ENCODE measurements around the gene TNFRSF13B. TPM values are rescaled to one million over a fixed set of nuclear protein-coding genes. Genes with fewer than 3 reads are reported as not detected.

Gene TNFRSF13B
- total RNA-seq, 2 donors from 2014 or later = not detected

DNA sequence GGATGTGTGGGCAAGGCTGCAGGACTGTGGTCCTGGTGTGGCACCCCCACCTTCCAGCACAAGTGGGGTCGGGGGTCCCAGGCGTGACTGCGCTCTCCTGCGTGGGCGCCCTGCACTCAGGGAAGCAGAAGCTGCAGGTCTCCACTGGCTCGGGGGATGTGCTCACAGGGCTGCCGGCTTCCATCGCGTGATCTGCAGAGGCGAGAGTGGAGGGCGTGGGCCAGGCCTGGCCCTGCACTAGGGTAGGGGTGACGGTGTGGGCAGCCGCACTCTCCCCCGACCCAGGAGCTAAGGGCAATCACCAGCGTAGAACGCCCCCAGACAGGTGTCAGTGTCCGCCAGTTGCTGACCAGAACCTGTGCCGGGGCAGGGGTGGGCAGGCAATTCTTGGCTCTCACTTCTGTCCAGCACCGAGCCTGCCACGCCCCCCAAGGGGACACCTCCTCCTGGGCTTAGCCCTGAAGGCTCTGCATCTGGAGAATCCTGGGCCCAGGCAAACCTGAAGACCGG is 32.3 kb downstream of the TNFRSF13B start:
- H3K27ac ChIP-seq = no peak overlapping the region
- TF ChIP-seq, protein P1, sequence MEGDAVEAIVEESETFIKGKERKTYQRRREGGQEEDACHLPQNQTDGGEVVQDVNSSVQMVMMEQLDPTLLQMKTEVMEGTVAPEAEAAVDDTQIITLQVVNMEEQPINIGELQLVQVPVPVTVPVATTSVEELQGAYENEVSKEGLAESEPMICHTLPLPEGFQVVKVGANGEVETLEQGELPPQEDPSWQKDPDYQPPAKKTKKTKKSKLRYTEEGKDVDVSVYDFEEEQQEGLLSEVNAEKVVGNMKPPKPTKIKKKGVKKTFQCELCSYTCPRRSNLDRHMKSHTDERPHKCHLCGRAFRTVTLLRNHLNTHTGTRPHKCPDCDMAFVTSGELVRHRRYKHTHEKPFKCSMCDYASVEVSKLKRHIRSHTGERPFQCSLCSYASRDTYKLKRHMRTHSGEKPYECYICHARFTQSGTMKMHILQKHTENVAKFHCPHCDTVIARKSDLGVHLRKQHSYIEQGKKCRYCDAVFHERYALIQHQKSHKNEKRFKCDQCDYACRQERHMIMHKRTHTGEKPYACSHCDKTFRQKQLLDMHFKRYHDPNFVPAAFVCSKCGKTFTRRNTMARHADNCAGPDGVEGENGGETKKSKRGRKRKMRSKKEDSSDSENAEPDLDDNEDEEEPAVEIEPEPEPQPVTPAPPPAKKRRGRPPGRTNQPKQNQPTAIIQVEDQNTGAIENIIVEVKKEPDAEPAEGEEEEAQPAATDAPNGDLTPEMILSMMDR (IDR thresholded peaks at IDR 0.05) = no peak
- TF ChIP-seq POLR2A (IDR thresholded peaks at IDR 0.05) = no peak
- WGBS, 2 donors = 65 to 75% methylated on average over 4 to 16 of the region's 21 CpGs
- peak in 1 of 4 donors; percentile 5 for DNase-seq
- H3K4me1 ChIP-seq = no peaks in the 10 kb centered on the region
- intact Hi-C loops (cut with DNase I) = no loop called here
- no peaks in the 10 kb centered on the region for H3K9me3 ChIP-seq
- no peaks in the 10 kb centered on the region for H3K27me3 ChIP-seq
- H3K36me3 ChIP-seq (replicated peaks in 1 of 2; ENCODE audit: insufficient read depth in 1 of 2, low read depth in 2 of 2) = no peaks in the 10 kb centered on the region
- ATAC-seq = no peak
- H3K4me3 ChIP-seq = no peak overlapping the region

- H3K9me3 ChIP-seq = no peaks in the 10 kb centered on the region
- TF ChIP-seq, protein P1 (IDR thresholded peaks at IDR 0.05) = no peak
- TF ChIP-seq POLR2A (IDR thresholded peaks at IDR 0.05) = no peak
- H3K27ac ChIP-seq = no peak overlapping the region
- 59 to 60% methylated on average over 1 of the region's 1 CpG for WGBS, 2 donors
- intact Hi-C loops (cut with DNase I) = no loop called here
- ATAC-seq (no peak), DNase-seq (no peak)
- no peaks in the 10 kb centered on the region for H3K36me3 ChIP-seq (replicated peaks in 1 of 2; ENCODE audit: insufficient read depth in 1 of 2, low read depth in 2 of 2)
- H3K4me3 ChIP-seq = no peak overlapping the region
- H3K27me3 ChIP-seq = no peaks in the 10 kb centered on the region
- no peaks in the 10 kb centered on the region for H3K4me1 ChIP-seq
Measured at GRCh38 chr17:16939208-16939576, 32.7 kb downstream of the TNFRSF13B start.

- Histone ChIP-seq H3K9me3 (no peaks in the 10 kb centered on the region), H3K27ac (no peak overlapping the region), H3K36me3 (replicated peaks in 1 of 2; ENCODE audit: insufficient read depth in 1 of 2, low read depth in 2 of 2) (no peaks in the 10 kb centered on the region), H3K4me3 (no peak overlapping the region), H3K4me1 (no peaks in the 10 kb centered on the region), H3K27me3 (no peaks in the 10 kb centered on the region)
- 54% methylated on average over 12 of the region's 12 CpGs for WGBS, 2 donors
- no peak for ATAC-seq
- no peak for DNase-seq
- TF ChIP-seq, protein P1 (IDR thresholded peaks at IDR 0.05) = no peak
- intact Hi-C loops (cut with DNase I) = no loop called here
Measured at GRCh38 chr17:16938496-16939207, 33.3 kb downstream of the TNFRSF13B start.

- Histone ChIP-seq H3K36me3 (replicated peaks in 1 of 2; ENCODE audit: insufficient read depth in 1 of 2, low read depth in 2 of 2) (no peaks in the 10 kb centered on the region), H3K4me3 (no peak overlapping the region), H3K27me3 (no peaks in the 10 kb centered on the region), H3K9me3 (no peaks in the 10 kb centered on the region), H3K4me1 (no peaks in the 10 kb centered on the region), H3K27ac (no peak overlapping the region)
- no peak for ATAC-seq
- 70 to 74% methylated on average over 9 to 10 of the region's 10 CpGs for WGBS, 2 donors
- TF ChIP-seq POLR2A (IDR thresholded peaks at IDR 0.05) = no peak
- TF ChIP-seq, protein P1 (IDR thresholded peaks at IDR 0.05) = no peak
- DNase-seq = no peak
- intact Hi-C loops (cut with DNase I) = no loop called here
Measured at GRCh38 chr17:16938031-16938430, 33.9 kb downstream of the TNFRSF13B start.

GRCh38 chr17:16937431-16937830 is 34.5 kb downstream of the TNFRSF13B start:
- ATAC-seq (no peak), DNase-seq (no peak)
- WGBS, 2 donors = 80 to 90% methylated on average over 15 to 16 of the region's 17 CpGs
- Histone ChIP-seq H3K27ac (no peak overlapping the region), H3K36me3 (replicated peaks in 1 of 2; ENCODE audit: insufficient read depth in 1 of 2, low read depth in 2 of 2) (no peaks in the 10 kb centered on the region), H3K27me3 (no peaks in the 10 kb centered on the region), H3K4me1 (no peaks in the 10 kb centered on the region), H3K9me3 (no peaks in the 10 kb centered on the region), H3K4me3 (no peak overlapping the region)
- intact Hi-C loops (cut with DNase I) = no loop called here
- TF ChIP-seq, protein P1 (IDR thresholded peaks at IDR 0.05) = no peak
- no peak for TF ChIP-seq POLR2A (IDR thresholded peaks at IDR 0.05)
